Transverse colon (tissue), 3 donors: ENCODE results near the gene IGF1.

Source experiments
- EP300 ChIP-seq: sonication (generic); formaldehyde crosslinking; IDR thresholded peaks from one replicate; pipeline ENCODE4 v1.6.1; 2017; ENCODE audit warnings: antibody characterized with exemption, low read depth
- POLR2A ChIP-seq: fragments of 450-650 bp; IDR thresholded peaks from one replicate; pipeline ENCODE4 v1.6.1; 2016; ENCODE audit warnings: antibody characterized with exemption, mild to moderate bottlenecking, moderate library complexity
- TF ChIP-seq, protein P1 (sequence below), 5 experiments: fragments of 200-600 bp in 3 of 5; fragments of 450-650 bp in 2 of 5; sonication (generic) in 3 of 5; IDR thresholded peaks; 1 replicate in 2 of 5; 2 replicates in 3 of 5; pipeline ENCODE4 v1.5.1; 2016 to 2017; ENCODE audit warnings: antibody characterized with exemption in 5 of 5, inconsistent platforms in 3 of 5, mild to moderate bottlenecking in 2 of 5, moderate library complexity in 1 of 5

DNA sequence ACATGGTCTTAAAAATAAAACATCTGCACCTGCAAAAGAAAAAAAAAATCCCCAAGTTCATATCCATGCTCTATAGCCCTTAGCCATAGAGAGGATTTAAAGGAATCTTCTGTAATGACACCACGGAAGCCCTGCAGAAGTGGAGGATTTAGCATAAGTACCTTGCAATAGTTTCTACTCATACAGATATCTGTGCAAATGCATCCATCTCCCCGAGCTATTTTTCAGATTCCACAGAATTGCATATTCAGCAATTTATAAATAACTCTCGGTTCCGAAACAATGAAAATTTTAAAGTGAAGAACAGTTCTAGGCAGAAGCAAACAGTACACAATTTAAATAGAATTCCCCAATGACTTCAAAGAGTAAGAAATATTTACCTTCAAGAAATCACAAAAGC, 424 bp downstream of the IGF1 start:
- TF ChIP-seq POLR2A: no peak
- TF ChIP-seq, protein P1, sequence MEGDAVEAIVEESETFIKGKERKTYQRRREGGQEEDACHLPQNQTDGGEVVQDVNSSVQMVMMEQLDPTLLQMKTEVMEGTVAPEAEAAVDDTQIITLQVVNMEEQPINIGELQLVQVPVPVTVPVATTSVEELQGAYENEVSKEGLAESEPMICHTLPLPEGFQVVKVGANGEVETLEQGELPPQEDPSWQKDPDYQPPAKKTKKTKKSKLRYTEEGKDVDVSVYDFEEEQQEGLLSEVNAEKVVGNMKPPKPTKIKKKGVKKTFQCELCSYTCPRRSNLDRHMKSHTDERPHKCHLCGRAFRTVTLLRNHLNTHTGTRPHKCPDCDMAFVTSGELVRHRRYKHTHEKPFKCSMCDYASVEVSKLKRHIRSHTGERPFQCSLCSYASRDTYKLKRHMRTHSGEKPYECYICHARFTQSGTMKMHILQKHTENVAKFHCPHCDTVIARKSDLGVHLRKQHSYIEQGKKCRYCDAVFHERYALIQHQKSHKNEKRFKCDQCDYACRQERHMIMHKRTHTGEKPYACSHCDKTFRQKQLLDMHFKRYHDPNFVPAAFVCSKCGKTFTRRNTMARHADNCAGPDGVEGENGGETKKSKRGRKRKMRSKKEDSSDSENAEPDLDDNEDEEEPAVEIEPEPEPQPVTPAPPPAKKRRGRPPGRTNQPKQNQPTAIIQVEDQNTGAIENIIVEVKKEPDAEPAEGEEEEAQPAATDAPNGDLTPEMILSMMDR (IDR thresholded peaks at IDR 0.05): no peak
- no peak for TF ChIP-seq EP300
